GM12878 (cell line): Measurements from ENCODE around the gene TPPP3. TPM values are rescaled to one million over a fixed set of nuclear protein-coding genes. Genes with fewer than 3 reads are reported as not detected.

Source experiments
- ATAC-seq: fragments of 200-7000 bp; cut with Tn5 transposase; 3 replicates; pipeline ENCODE4 v1.9.1; 2020; ENCODE audit warnings: mild to moderate bottlenecking, moderate library complexity
- BruUV-seq: library from RNA; stranded (reverse); fragments of 400-500 nt; replicated peaks from 2 replicates; lab custom pipeline; 2021; lab: Mats Ljungman, UMichigan
- CTCF ChIA-PET: fragments of 300-600 bp; sonication (Branson Sonifier 250); formaldehyde crosslinking; extraction: SDS; loops from one replicate; lab custom pipeline; 2021; ENCODE audit warnings: inconsistent platforms; lab: Yijun Ruan, JAX
- POLR2A ChIA-PET: fragments of 350-600 bp; formaldehyde crosslinking; extraction: SDS; loops from one replicate; lab custom pipeline; 2021; ENCODE audit warnings: inconsistent platforms; lab: Charles Lee
- RAD21 ChIA-PET: fragments of 300-600 bp; sonication (Branson Sonifier 250); formaldehyde crosslinking; loops from one replicate; lab custom pipeline; 2023; ENCODE audit warnings: antibody characterized with exemption; ENCODE audit not compliant: unreplicated experiment; lab: Charles Lee
- SMC1A ChIA-PET: fragments of 300-600 bp; sonication (Branson Sonifier 250); formaldehyde crosslinking; loops from one replicate; lab custom pipeline; 2023; ENCODE audit not compliant: unreplicated experiment, uncharacterized antibody; lab: Charles Lee
- DNase-seq: peaks from one replicate; pipeline ENCODE4 v3.0.0-alpha.2; 2011; ENCODE audit warnings: low read depth, low spot score
- FAIRE-seq: peaks from 3 replicates; lab custom pipeline; 2011; peaks lifted over from hg19 to GRCh38; lab: Jason Lieb, UNC
- H2AFZ ChIP-seq: 2 replicates; pipeline ENCODE4 v1.6.0; 2011; ENCODE audit warnings: low read depth, low read length, control low read depth; ENCODE audit not compliant: control insufficient read depth
- H3K27ac ChIP-seq: 2 replicates; pipeline ENCODE4 v1.5.1; 2011; ENCODE audit warnings: control low read depth; ENCODE audit not compliant: control insufficient read depth, insufficient read depth
- H3K27me3 ChIP-seq, 2 experiments: replicated peaks in 1 of 2; 2 replicates each; pipeline versions ENCODE4 v1.6.0 to v1.6.1; 2011; ENCODE audit warnings: low read length in 1 of 2; ENCODE audit not compliant: control insufficient read depth in 2 of 2, insufficient read depth in 2 of 2
- H3K36me3 ChIP-seq, 2 experiments: 2 replicates each; pipeline ENCODE4 v1.5.1; 2011; ENCODE audit warnings: low read length in 1 of 2; ENCODE audit not compliant: control insufficient read depth in 2 of 2, insufficient read depth in 2 of 2
- H3K4me1 ChIP-seq: 2 replicates; pipeline ENCODE4 v1.6.1; 2011; ENCODE audit warnings: mild to moderate bottlenecking, low read length, moderate library complexity, mixed read lengths; ENCODE audit not compliant: control insufficient read depth, insufficient read depth
- H3K4me2 ChIP-seq: 2 replicates; pipeline ENCODE4 v1.6.0; 2011; ENCODE audit warnings: control low read depth; ENCODE audit not compliant: control insufficient read depth, insufficient read depth
- H3K4me3 ChIP-seq: fragments of 200-600 bp; sonication (generic); 2 replicates; pipeline ENCODE4 v1.5.1; 2016
- H3K79me2 ChIP-seq: 2 replicates; pipeline ENCODE4 v1.6.0; 2011; ENCODE audit warnings: low read length; ENCODE audit not compliant: control insufficient read depth, insufficient read depth
- H3K9ac ChIP-seq: 2 replicates; pipeline ENCODE4 v1.8.0; 2011; ENCODE audit warnings: low read length, control low read depth, mixed read lengths; ENCODE audit not compliant: control insufficient read depth, insufficient read depth
- H3K9me3 ChIP-seq: replicated peaks from 3 replicates; pipeline ENCODE4 v1.5.1; 2011; ENCODE audit warnings: mild to moderate bottlenecking, low read length; ENCODE audit not compliant: control insufficient read depth, insufficient read depth
- H4K20me1 ChIP-seq: 2 replicates; pipeline ENCODE4 v1.6.0; 2011; ENCODE audit not compliant: control insufficient read depth, insufficient read depth
- CHD4 ChIP-seq: fragments of 200-600 bp; sonication (generic); IDR thresholded peaks from 2 replicates; pipeline ENCODE4 v1.6.1; 2016; ENCODE audit warnings: mild to moderate bottlenecking
- FOXK2 ChIP-seq: fragments of 450-650 bp; IDR thresholded peaks from 2 replicates; pipeline ENCODE4 v1.6.1; 2017; ENCODE audit warnings: mild to moderate bottlenecking, moderate library complexity
- IKZF2 ChIP-seq, 2 experiments: fragments of 450-650 bp; IDR thresholded peaks; 2 replicates each; pipeline ENCODE4 v1.6.1; 2017; ENCODE audit warnings: mild to moderate bottlenecking in 2 of 2, moderate library complexity in 2 of 2
- MXI1 ChIP-seq: fragments of 150-350 bp; IDR thresholded peaks from 2 replicates; pipeline ENCODE4 v1.6.1; 2011; ENCODE audit warnings: low read depth, mild to moderate bottlenecking, inconsistent platforms, low read length, improper control_type of control experiment
- NRF1 ChIP-seq: conservative IDR thresholded peaks from 2 replicates; pipeline ENCODE4 v1.6.1; 2011; ENCODE audit warnings: mild to moderate bottlenecking, low read depth, low read length, improper control_type of control experiment
- POLR2AphosphoS2 ChIP-seq: IDR thresholded peaks from 2 replicates; pipeline ENCODE4 v1.6.1; 2011; ENCODE audit warnings: low read depth, mild to moderate bottlenecking, low read length, improper control_type of control experiment, moderate library complexity
- RBBP5 ChIP-seq: fragments of 200-600 bp; sonication (generic); conservative IDR thresholded peaks from 2 replicates; pipeline ENCODE4 v1.6.1; 2016
- STAT3 ChIP-seq: IDR thresholded peaks from 2 replicates; pipeline ENCODE4 v1.6.1; 2011; ENCODE audit warnings: low read depth, low read length, improper control_type of control experiment
- TCF7 ChIP-seq: IDR thresholded peaks from 2 replicates; pipeline ENCODE4 v1.6.1; 2014; ENCODE audit warnings: antibody characterized with exemption, borderline replicate concordance
- WGBS: methylation state at CpG from one replicate; pipeline ENCODE4 v1.1.6; 2016; ENCODE audit warnings: low lambda C conversion rate; ENCODE audit not compliant: insufficient replicate concordance, insufficient coverage; ENCODE audit errors: missing lambda C conversion rate; 5-methylcytosine and 5-hydroxymethylcytosine counted together
- in situ Hi-C: fragments of 300-500 bp; cut with MboI; formaldehyde crosslinking; loops from 9 replicates; pipeline ENCODE4 v1.14.3; 2018; ENCODE audit warnings: mixed read lengths
- intact Hi-C: fragments of 100-400 bp; cut with micrococcal nuclease; formaldehyde crosslinking; loops from one replicate; pipeline ENCODE4 v1.14.2; 2022; ENCODE audit not compliant: unreplicated experiment
- polyA plus RNA-seq, 11 experiments: library from polyadenylated mRNA; depleted of rRNA in 4 of 11; unstranded in 6 of 11; stranded (reverse) in 5 of 11; fragments of >200 nt; fragmentation: Nextera tagmentation in 4 of 11; fragmentation: Illumina TruSeq in 1 of 11; extraction: Ambion mirVana in 4 of 11; extraction: Trizol in 1 of 11; gene quantifications; 1 replicate in 1 of 11; 2 replicates in 10 of 11; pipeline versions ENCODE4 v1.2.1 to v1.2.3, GENCODE V29; 2011 to 2016; ENCODE audit warnings: inconsistent platforms in 2 of 11, missing spikeins in 2 of 11, low read depth in 1 of 11
- total RNA-seq, 4 experiments: library from RNA; depleted of rRNA in 3 of 4; stranded (reverse); fragments of >200 nt in 3 of 4; fragmentation: Illumina TruSeq in 1 of 4; extraction: Trizol in 1 of 4; gene quantifications; 2 replicates each; pipeline versions ENCODE4 v1.2.1 to v1.2.3, GENCODE V29; 2013 to 2021

TPPP3 gene
- total and polyA plus RNA-seq, 10 of the 15 experiments (the other 5 are each of a cell fraction or from before 2014, with no cell fraction given), result 0.14 TPM; not detected in 9

GRCh38 chr16:67421030-67421429 lies 27.7 kb upstream of the TPPP3 start:
- in situ Hi-C loops, result loop anchor here (25.0 kb wide), 1 partner anchor 434 kb away; the partner anchor contains the start of gene CES4A
- Histone ChIP-seq H3K4me2 (no peak overlapping the region), H2AFZ (no peak overlapping the region), H3K27ac (no peak overlapping the region), H3K4me3 (no peak overlapping the region), H3K36me3 (no peaks in the 10 kb centered on the region), H3K9me3 (no peaks in the 10 kb centered on the region), H3K79me2 (no peaks in the 10 kb centered on the region), H4K20me1 (0 out of 2 replicates have a peak, but pooled peaks cover 2% of the 10 kb centered on the region), H3K27me3 (peaks cover 4 to 6% of the 10 kb centered on the region in 2 experiments; a peak in 3 of 4 replicates), H3K4me1 (no peaks in the 10 kb centered on the region), H3K9ac (no peak overlapping the region)
- DNase-seq (no peak), ATAC-seq (no peak), FAIRE-seq (no peak)
- CTCF ChIA-PET, result interaction anchor here (0.6 to 0.7 kb wide), 2 partner anchors 53 to 1057 kb away, joined by 4 read pairs; no protein-coding TSS in a partner anchor
- SMC1A ChIA-PET, result interaction anchor here (1.2 kb wide), 1 partner anchor 27 kb away, joined by 4 read pairs; no protein-coding TSS in a partner anchor
- TF ChIP-seq TCF7 (no peak), STAT3 (no peak), POLR2AphosphoS2 (no peak), IKZF2 (IDR thresholded peaks at IDR 0.05) (no peak), FOXK2 (no peak), MXI1 (no peak), CHD4 (no peak), RBBP5 (no peak), NRF1 (no peak)
- intact Hi-C loops, result no loop called here
- RAD21 ChIA-PET, result interaction anchor here (0.6 to 0.9 kb wide), 2 partner anchors 14 to 27 kb away, joined by 3 read pairs; no protein-coding TSS in a partner anchor
- POLR2A ChIA-PET, result no interaction called here
- no TSS peak for BruUV-seq
- WGBS, result 15% methylated on average over 4 of the region's 4 CpGs
